ENCODE results near the gene TIAM2.

DNA sequence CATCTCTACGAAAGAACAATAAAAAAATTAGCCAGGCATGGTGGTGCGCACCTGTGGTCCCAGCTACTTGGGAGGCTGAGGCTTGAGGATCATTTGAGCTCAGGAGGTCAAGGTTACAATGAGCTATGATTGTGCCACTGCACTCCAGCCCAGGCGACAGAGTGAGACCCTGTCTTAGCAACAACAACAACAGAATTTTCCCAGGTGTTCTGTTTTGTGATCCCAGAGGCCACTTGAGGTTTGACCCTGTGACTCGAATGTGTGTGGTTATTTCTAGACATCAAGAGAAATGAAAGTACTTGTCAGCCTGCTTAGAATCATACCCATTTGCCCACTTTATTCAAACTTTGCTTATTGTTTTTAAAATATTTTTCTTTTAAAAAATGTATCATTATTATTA is 151.1 kb downstream of the TIAM2 start:
- TF ChIP-seq, protein P1, sequence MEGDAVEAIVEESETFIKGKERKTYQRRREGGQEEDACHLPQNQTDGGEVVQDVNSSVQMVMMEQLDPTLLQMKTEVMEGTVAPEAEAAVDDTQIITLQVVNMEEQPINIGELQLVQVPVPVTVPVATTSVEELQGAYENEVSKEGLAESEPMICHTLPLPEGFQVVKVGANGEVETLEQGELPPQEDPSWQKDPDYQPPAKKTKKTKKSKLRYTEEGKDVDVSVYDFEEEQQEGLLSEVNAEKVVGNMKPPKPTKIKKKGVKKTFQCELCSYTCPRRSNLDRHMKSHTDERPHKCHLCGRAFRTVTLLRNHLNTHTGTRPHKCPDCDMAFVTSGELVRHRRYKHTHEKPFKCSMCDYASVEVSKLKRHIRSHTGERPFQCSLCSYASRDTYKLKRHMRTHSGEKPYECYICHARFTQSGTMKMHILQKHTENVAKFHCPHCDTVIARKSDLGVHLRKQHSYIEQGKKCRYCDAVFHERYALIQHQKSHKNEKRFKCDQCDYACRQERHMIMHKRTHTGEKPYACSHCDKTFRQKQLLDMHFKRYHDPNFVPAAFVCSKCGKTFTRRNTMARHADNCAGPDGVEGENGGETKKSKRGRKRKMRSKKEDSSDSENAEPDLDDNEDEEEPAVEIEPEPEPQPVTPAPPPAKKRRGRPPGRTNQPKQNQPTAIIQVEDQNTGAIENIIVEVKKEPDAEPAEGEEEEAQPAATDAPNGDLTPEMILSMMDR (IDR thresholded peaks at IDR 0.05), result no peak
- TF ChIP-seq POLR2A (IDR thresholded peaks at IDR 0.05) (no peak), EP300 (IDR thresholded peaks at IDR 0.05) (no peak), POLR2AphosphoS5 (IDR thresholded peaks at IDR 0.05) (no peak)

All from upper lobe of left lung (tissue), 4 donors.